H1 (cell line): Measurements from ENCODE around the gene SQOR. TPM values are rescaled to one million over a fixed set of nuclear protein-coding genes. Genes with fewer than 3 reads are reported as not detected.

Experiments used
- ATF2 ChIP-seq: IDR thresholded peaks from 2 replicates; pipeline ENCODE4 v1.6.1; 2012; ENCODE audit warnings: low read length, inconsistent platforms
- FOSL1 ChIP-seq: IDR thresholded peaks from 2 replicates; pipeline ENCODE4 v1.6.1; 2011; ENCODE audit warnings: mild to moderate bottlenecking, low read depth, low read length, moderate library complexity; ENCODE audit not compliant: insufficient read depth
- polyA plus RNA-seq, 7 experiments: library from polyadenylated mRNA; depleted of rRNA in 3 of 7; stranded (reverse) in 5 of 7; unstranded in 2 of 7; fragments of >200 nt in 5 of 7; fragments of 200-250 nt in 2 of 7; gene quantifications; 1 replicate in 5 of 7; 2 replicates in 1 of 7; 4 replicates in 1 of 7; pipeline versions ENCODE4 v1.2.1 to v1.2.3, GENCODE V29; 2011 to 2013; ENCODE audit warnings: missing spikeins in 2 of 7, mixed read lengths in 2 of 7
- total RNA-seq: library from RNA; stranded (reverse); fragmentation: NEBNext Ultra II Directional; extraction: Animal tissue kit (Norgen Biotek cat#: 25700); gene quantifications from 2 replicates; pipeline ENCODE4 v1.2.1, GENCODE V29; 2021

The SQOR gene
- total and polyA plus RNA-seq, 2 of the 8 experiments (the other 6 are each of a cell fraction or from before 2014, with no cell fraction given): 0.20 to 0.22 TPM

- TF ChIP-seq ATF2 (no peak), FOSL1 (no peak)
- TF ChIP-seq, all 59 proteins: peak for 0
These were observed 49.7 kb downstream of the SQOR start (continued) for GRCh38 chr15:45684533-45684932.
